Mucosa of descending colon (tissue), 3 donors: ENCODE data around the gene TGFA. TPM values are rescaled to one million over a fixed set of nuclear protein-coding genes. Genes with fewer than 3 reads are reported as not detected.

Source experiments
- ATAC-seq: fragments of 200-7000 bp; cut with Tn5 transposase; one replicate; pipeline ENCODE4 v1.9.1; 2020; ENCODE audit warnings: mild to moderate bottlenecking, moderate library complexity
- DNase-seq, 3 donors: peaks; one replicate each; pipeline ENCODE4 v3.0.0-alpha.2; 2020
- H3K36me3 ChIP-seq: fragments of 200-600 bp; one replicate; pipeline ENCODE4 v1.8.0; 2021; ENCODE audit warnings: low read depth, mild to moderate bottlenecking
- H3K4me1 ChIP-seq: fragments of 200-600 bp; one replicate; pipeline ENCODE4 v1.8.0; 2021; ENCODE audit warnings: low read depth, mild to moderate bottlenecking
- H3K4me3 ChIP-seq: fragments of 200-600 bp; one replicate; pipeline ENCODE4 v1.8.0; 2021; ENCODE audit warnings: mild to moderate bottlenecking
- H3K9me3 ChIP-seq: fragments of 200-600 bp; one replicate; pipeline ENCODE4 v1.8.0; 2021; ENCODE audit warnings: mild to moderate bottlenecking
- intact Hi-C, 2 donors: fragments of 100-400 bp; cut with DNase I in 1 of 2; cut with micrococcal nuclease in 1 of 2; formaldehyde crosslinking; loops; one replicate each; pipeline versions ENCODE4 v1.11.0 to v1.11.1; 2022; cut with DNase I, micrococcal nuclease
- long read RNA-seq, 2 donors: library from polyadenylated mRNA; unstranded; transcript quantifications; one replicate each; pipeline ENCODE4 v2.0.0, GENCODE V29; 2019 to 2021
- total RNA-seq, 3 donors: library from RNA; stranded (reverse); fragmentation: NEBNext Ultra II Directional in 2 of 3; extraction: Animal tissue kit (Norgen Biotek cat#: 25700) in 2 of 3; gene quantifications; one replicate each; pipeline versions ENCODE4 v1.2.1 to v1.2.4, GENCODE V29; 2021 to 2023
- TF ChIP-seq, protein P1 (sequence below): fragments of 200-600 bp; IDR thresholded peaks from one replicate; pipeline ENCODE4 v1.8.0; 2022; ENCODE audit warnings: antibody characterized with exemption, mild to moderate bottlenecking
- donor health status: DM: no; HTN: no; CAD: no; lungs with moderate emphysema.
- donor health status: DM: no; HTN: no; CAD: no.
- donor health status: DM: no; HTN: yes; CAD: no.

The TGFA gene
- total RNA-seq: 10 to 100 TPM; 13.5 to 33.5 (median 24.7) TPM
- long read RNA-seq, donor 1, full-length matches to known transcripts: 4 of 6 reads
- long read RNA-seq, donor 1, partial matches to known transcripts: 1 of 6 reads
- long read RNA-seq, donor 1, other reads (novel, unspliced or antisense): 1 of 6 reads
- long read RNA-seq, donor 2, full-length matches to known transcripts: 3 of 5 reads
- long read RNA-seq, donor 2, partial matches to known transcripts: 0 of 5 reads
- long read RNA-seq, donor 2, other reads (novel, unspliced or antisense): 2 of 5 reads

- DNase-seq (peak; percentile 87 to 94 (median 91)), ATAC-seq (peak; percentile 82)
- no peaks in the 10 kb centered on the region for H3K9me3 ChIP-seq
- TF ChIP-seq, protein P1, sequence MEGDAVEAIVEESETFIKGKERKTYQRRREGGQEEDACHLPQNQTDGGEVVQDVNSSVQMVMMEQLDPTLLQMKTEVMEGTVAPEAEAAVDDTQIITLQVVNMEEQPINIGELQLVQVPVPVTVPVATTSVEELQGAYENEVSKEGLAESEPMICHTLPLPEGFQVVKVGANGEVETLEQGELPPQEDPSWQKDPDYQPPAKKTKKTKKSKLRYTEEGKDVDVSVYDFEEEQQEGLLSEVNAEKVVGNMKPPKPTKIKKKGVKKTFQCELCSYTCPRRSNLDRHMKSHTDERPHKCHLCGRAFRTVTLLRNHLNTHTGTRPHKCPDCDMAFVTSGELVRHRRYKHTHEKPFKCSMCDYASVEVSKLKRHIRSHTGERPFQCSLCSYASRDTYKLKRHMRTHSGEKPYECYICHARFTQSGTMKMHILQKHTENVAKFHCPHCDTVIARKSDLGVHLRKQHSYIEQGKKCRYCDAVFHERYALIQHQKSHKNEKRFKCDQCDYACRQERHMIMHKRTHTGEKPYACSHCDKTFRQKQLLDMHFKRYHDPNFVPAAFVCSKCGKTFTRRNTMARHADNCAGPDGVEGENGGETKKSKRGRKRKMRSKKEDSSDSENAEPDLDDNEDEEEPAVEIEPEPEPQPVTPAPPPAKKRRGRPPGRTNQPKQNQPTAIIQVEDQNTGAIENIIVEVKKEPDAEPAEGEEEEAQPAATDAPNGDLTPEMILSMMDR: peak; percentile 84
- peaks cover 25% of the 10 kb centered on the region for H3K4me1 ChIP-seq
- intact Hi-C loops: no loop called here
- H3K4me3 ChIP-seq: peak within 1 kb of the TSS; percentile 25
- H3K36me3 ChIP-seq: no peaks in the 10 kb centered on the region
Measured at GRCh38 chr2:70553584-70554337, at the start of gene TGFA. TGFA (minus strand) TSS chr2:70553826; CDS start chr2:70553767, 59 bp downstream.

- Histone ChIP-seq H3K4me3 (no peak overlapping the region), H3K36me3 (no peaks in the 10 kb centered on the region), H3K9me3 (no peaks in the 10 kb centered on the region), H3K4me1 (no peaks in the 10 kb centered on the region)
- DNase-seq: no peak
- ATAC-seq: no peak
- intact Hi-C loops: no loop called here
- TF ChIP-seq, protein P1: no peak
Measured at GRCh38 chr2:70603066-70603465, 49.4 kb upstream of the TGFA start.

- H3K9me3 ChIP-seq: no peaks in the 10 kb centered on the region
- DNase-seq (no peak), ATAC-seq (no peak)
- no peaks in the 10 kb centered on the region for H3K36me3 ChIP-seq
- H3K4me1 ChIP-seq: peaks cover 3% of the 10 kb centered on the region
- TF ChIP-seq, protein P1: no peak
- H3K4me3 ChIP-seq: no peak overlapping the region
- intact Hi-C loops: no loop called here
Measured at GRCh38 chr2:70598197-70598596, 44.6 kb upstream of the TGFA start.

GRCh38 chr2:70596739-70597138 is 43.1 kb upstream of the TGFA start:
- Histone ChIP-seq H3K36me3 (no peaks in the 10 kb centered on the region), H3K9me3 (no peaks in the 10 kb centered on the region), H3K4me3 (no peak overlapping the region), H3K4me1 (peaks cover 3% of the 10 kb centered on the region)
- ATAC-seq: peak; percentile 86
- TF ChIP-seq, protein P1: no peak
- peak in 2 of 3 donors; percentile 44 to 55 for DNase-seq
- intact Hi-C loops: no loop called here

DNA sequence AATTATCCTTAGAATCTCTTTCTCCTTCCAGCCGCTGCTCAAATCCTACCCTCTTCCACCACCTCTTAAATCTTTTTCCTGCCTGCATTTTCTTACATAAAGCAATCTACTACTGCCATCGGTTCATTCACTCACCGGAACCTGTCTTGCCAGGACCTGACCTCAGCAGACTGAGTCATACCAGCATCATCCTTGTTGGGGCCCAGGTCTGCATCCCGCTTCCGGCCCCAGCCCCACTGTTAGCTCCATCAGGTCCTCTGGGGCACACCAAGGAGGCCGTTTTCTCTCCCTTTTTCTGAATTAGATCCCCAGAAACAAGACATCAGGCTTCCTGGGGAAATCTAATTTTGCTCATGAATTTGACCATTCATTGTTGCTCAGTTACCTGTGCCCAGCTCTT is 42.7 kb upstream of the TGFA start:
- intact Hi-C loops: no loop called here
- TF ChIP-seq, protein P1: no peak
- ATAC-seq (peak; percentile 71), DNase-seq (no peak)
- Histone ChIP-seq H3K4me3 (no peak overlapping the region), H3K36me3 (no peaks in the 10 kb centered on the region), H3K9me3 (no peaks in the 10 kb centered on the region), H3K4me1 (peaks cover 3% of the 10 kb centered on the region)
